Activated CD8-positive, alpha-beta T cell treated with anti-CD3 and anti-CD28 coated beads, Interleukin-2, amount 10 ng/mL, durations not matched to agents 7 days and 5 days (primary cell): ENCODE measurements around the gene DNAJB8. TPM values are rescaled to one million over a fixed set of nuclear protein-coding genes. Genes with fewer than 3 reads are reported as not detected.

Source experiments
- ATAC-seq: fragments of 150-1000 bp; cut with Tn5 transposase; one replicate; pipeline ENCODE4 v1.10.0; 2021; ENCODE audit warnings: moderate library complexity
- CTCF ChIA-PET: fragments of 350-600 bp; sonication (Branson Sonifier 250); formaldehyde crosslinking; loops from one replicate; lab custom pipeline; 2021; ENCODE audit warnings: antibody characterized with exemption; lab: Charles Lee
- POLR2A ChIA-PET: fragments of 350-600 bp; sonication (Branson Sonifier 250); formaldehyde crosslinking; loops from one replicate; lab custom pipeline; 2021; ENCODE audit warnings: antibody characterized with exemption; lab: Charles Lee
- DNase-seq: peaks from one replicate; pipeline ENCODE4 v3.0.0-alpha.2; 2020
- H3K27ac Mint-ChIP-seq: one replicate; pipeline ENCODE4 v1.8.0; 2021; ENCODE audit warnings: mild to moderate bottlenecking, mixed read lengths
- H3K27me3 Mint-ChIP-seq: one replicate; pipeline ENCODE4 v1.8.0; 2021; ENCODE audit warnings: low read depth, mixed read lengths
- H3K36me3 Mint-ChIP-seq: one replicate; pipeline ENCODE4 v1.8.0; 2021; ENCODE audit warnings: low read depth, mixed read lengths
- H3K4me1 Mint-ChIP-seq: one replicate; pipeline ENCODE4 v1.8.0; 2021; ENCODE audit warnings: low read depth, mixed read lengths
- H3K4me3 Mint-ChIP-seq: one replicate; pipeline ENCODE4 v1.8.0; 2021; ENCODE audit warnings: mild to moderate bottlenecking, mixed read lengths
- H3K9me3 Mint-ChIP-seq: one replicate; pipeline ENCODE4 v1.8.0; 2022; ENCODE audit warnings: mixed read lengths; ENCODE audit not compliant: insufficient read depth
- total RNA-seq, 2 experiments: library from RNA; stranded (reverse); gene quantifications; one replicate each; pipeline ENCODE4 v1.2.3, GENCODE V29; 2021

Gene DNAJB8
- total RNA-seq, 2 experiments from 2014 or later: not detected

- Mint-ChIP-seq H3K4me3 (no peak overlapping the region), H3K36me3 (no peaks in the 10 kb centered on the region), H3K27ac (no peak overlapping the region), H3K4me1 (no peaks in the 10 kb centered on the region), H3K27me3 (no peaks in the 10 kb centered on the region), H3K9me3 (no peaks in the 10 kb centered on the region)
- CTCF ChIA-PET: no interaction called here
- DNase-seq (no peak), ATAC-seq (no peak)
- POLR2A ChIA-PET: no interaction called here
Measured at GRCh38 chr3:128420289-128420688, 46.4 kb downstream of the DNAJB8 start.

GRCh38 chr3:128419311-128419710 lies 47.4 kb downstream of the DNAJB8 start:
- Mint-ChIP-seq H3K9me3 (no peaks in the 10 kb centered on the region), H3K36me3 (no peaks in the 10 kb centered on the region), H3K4me1 (no peaks in the 10 kb centered on the region), H3K27ac (no peak overlapping the region), H3K4me3 (no peak overlapping the region), H3K27me3 (no peaks in the 10 kb centered on the region)
- no peak for DNase-seq
- ATAC-seq: no peak
- POLR2A ChIA-PET: interaction anchor here (0.6 kb wide), 1 partner anchor 158 kb away, joined by 3 read pairs; no protein-coding TSS in a partner anchor
- CTCF ChIA-PET: no interaction called here

GRCh38 chr3:128418900-128419299 lies 47.8 kb downstream of the DNAJB8 start:
- no peaks in the 10 kb centered on the region for H3K27me3 Mint-ChIP-seq
- ChIA-PET CTCF (no interaction called here), POLR2A (no interaction called here)
- no peaks in the 10 kb centered on the region for H3K4me1 Mint-ChIP-seq
- no peaks in the 10 kb centered on the region for H3K9me3 Mint-ChIP-seq
- ATAC-seq (no peak), DNase-seq (no peak)
- no peak overlapping the region for H3K4me3 Mint-ChIP-seq
- no peak overlapping the region for H3K27ac Mint-ChIP-seq
- H3K36me3 Mint-ChIP-seq: no peaks in the 10 kb centered on the region

GRCh38 chr3:128416578-128417211 lies 50.0 kb downstream of the DNAJB8 start:
- ChIA-PET CTCF (no interaction called here), POLR2A (no interaction called here)
- H3K4me1 Mint-ChIP-seq: no peaks in the 10 kb centered on the region

GRCh38 chr3:128415773-128416577 lies 50.7 kb downstream of the DNAJB8 start:
- no peaks in the 10 kb centered on the region for H3K9me3 Mint-ChIP-seq
- H3K4me3 Mint-ChIP-seq: no peak overlapping the region
- ATAC-seq: no peak
- ChIA-PET POLR2A (no interaction called here), CTCF (no interaction called here)
- H3K4me1 Mint-ChIP-seq: no peaks in the 10 kb centered on the region
- no peak overlapping the region for H3K27ac Mint-ChIP-seq
- H3K36me3 Mint-ChIP-seq: no peaks in the 10 kb centered on the region
- no peaks in the 10 kb centered on the region for H3K27me3 Mint-ChIP-seq
- DNase-seq: no peak

More at GRCh38 chr3:128416578-128417211, 50.0 kb downstream of the DNAJB8 start:
- DNase-seq (no peak), ATAC-seq (no peak)
- Mint-ChIP-seq H3K36me3 (no peaks in the 10 kb centered on the region), H3K4me3 (no peak overlapping the region), H3K9me3 (no peaks in the 10 kb centered on the region), H3K27ac (peak overlapping the region; percentile 11), H3K27me3 (no peaks in the 10 kb centered on the region)

- Mint-ChIP-seq H3K9me3 (no peaks in the 10 kb centered on the region), H3K4me3 (no peak overlapping the region), H3K27ac (no peak overlapping the region), H3K4me1 (no peaks in the 10 kb centered on the region), H3K27me3 (no peaks in the 10 kb centered on the region), H3K36me3 (no peaks in the 10 kb centered on the region)
- DNase-seq (no peak), ATAC-seq (no peak)
- ChIA-PET POLR2A (no interaction called here), CTCF (no interaction called here)
Measured at GRCh38 chr3:128415200-128415772, 51.4 kb downstream of the DNAJB8 start.

GRCh38 chr3:128413413-128414205 lies 53.1 kb downstream of the DNAJB8 start:
- Mint-ChIP-seq H3K27me3 (no peaks in the 10 kb centered on the region), H3K4me3 (no peak overlapping the region), H3K36me3 (no peaks in the 10 kb centered on the region), H3K4me1 (no peaks in the 10 kb centered on the region), H3K27ac (no peak overlapping the region), H3K9me3 (no peaks in the 10 kb centered on the region)
- POLR2A ChIA-PET: interaction anchor here (0.6 kb wide), 1 partner anchor 11 kb away, joined by 3 read pairs; no protein-coding TSS in a partner anchor
- CTCF ChIA-PET: no interaction called here
- DNase-seq (no peak), ATAC-seq (no peak)

GRCh38 chr3:128413003-128413370 lies 53.7 kb downstream of the DNAJB8 start:
- ATAC-seq: no peak
- Mint-ChIP-seq H3K27ac (no peak overlapping the region), H3K4me1 (no peaks in the 10 kb centered on the region), H3K9me3 (no peaks in the 10 kb centered on the region), H3K27me3 (no peaks in the 10 kb centered on the region), H3K4me3 (no peak overlapping the region), H3K36me3 (no peaks in the 10 kb centered on the region)
- ChIA-PET CTCF (no interaction called here), POLR2A (no interaction called here)
- no peak for DNase-seq

Other genes starting within 250 kb of the DNAJB8 start
- not detected for gene GATA2, start 26.3 kb upstream of the DNAJB8 start, total RNA-seq
- 100 to 1,000 TPM; 157 to 162 TPM for gene RPN1, start 183.9 kb upstream of the DNAJB8 start, total RNA-seq